Measurements from ENCODE around the gene SSTR5.
A peak's percentile ranks its signal among the peaks of the same experiment; 100 is the strongest.
"Not testable (repeated sequence)": the region's sequence is repeated elsewhere in the genome, so short reads cannot be mapped to it uniquely, and the experiment has no call there.

Gene SSTR5

GRCh38 chr16:1073566-1074378 lies 1.2 kb downstream of the SSTR5 start:
- no peak for DNase-seq (ENCODE audit: low spot score)

GRCh38 chr16:1074379-1074649 lies 1.8 kb downstream of the SSTR5 start:
- no peak for DNase-seq (ENCODE audit: low spot score)

GRCh38 chr16:1075546-1075945 lies 3.0 kb downstream of the SSTR5 start:
- DNase-seq (ENCODE audit: low spot score), result no peak

- DNase-seq (ENCODE audit: low spot score), result no peak
Measured at GRCh38 chr16:1076801-1077576, 4.4 kb downstream of the SSTR5 start.

- no peak for DNase-seq (ENCODE audit: low spot score)
Measured at GRCh38 chr16:1077877-1078578, 5.5 kb downstream of the SSTR5 start.

GRCh38 chr16:1078579-1079021 lies 6.1 kb downstream of the SSTR5 start:
- DNase-seq (ENCODE audit: low spot score), result peak; percentile 79

- DNase-seq (ENCODE audit: low spot score), result no peak
Measured at GRCh38 chr16:1079341-1079740, 6.8 kb downstream of the SSTR5 start.

GRCh38 chr16:1079786-1080525 lies 7.4 kb downstream of the SSTR5 start:
- no peak for DNase-seq (ENCODE audit: low spot score)

GRCh38 chr16:1080801-1081733 lies 8.5 kb downstream of the SSTR5 start:
- no peak for DNase-seq (ENCODE audit: low spot score)

- DNase-seq (ENCODE audit: low spot score), result no peak
Measured at GRCh38 chr16:1081734-1082265, 9.3 kb downstream of the SSTR5 start.

- no peak for DNase-seq (ENCODE audit: low spot score)
Measured at GRCh38 chr16:1082266-1082951, 9.9 kb downstream of the SSTR5 start.

- no peak for DNase-seq (ENCODE audit: low spot score)
Measured at GRCh38 chr16:1082952-1083675, 10.6 kb downstream of the SSTR5 start.

- DNase-seq (ENCODE audit: low spot score), result no peak
Measured at GRCh38 chr16:1084971-1085370, 12.4 kb downstream of the SSTR5 start.

- DNase-seq (ENCODE audit: low spot score), result not testable (repeated sequence)
Measured at GRCh38 chr16:1086443-1086842, 13.9 kb downstream of the SSTR5 start.

GRCh38 chr16:1088295-1089170 lies 16.0 kb downstream of the SSTR5 start:
- DNase-seq (ENCODE audit: low spot score), result no peak

GRCh38 chr16:1089439-1089821 lies 16.9 kb downstream of the SSTR5 start:
- no peak for DNase-seq (ENCODE audit: low spot score)

GRCh38 chr16:1089822-1090619 lies 17.5 kb downstream of the SSTR5 start:
- DNase-seq (ENCODE audit: low spot score), result peak; percentile 96

Measured in HuH-7.5 (cell line).